ENCODE measurements around the gene CISD2. TPM values are rescaled to one million over a fixed set of nuclear protein-coding genes. Genes with fewer than 3 reads are reported as not detected.
"Not testable (repeated sequence)": the region's sequence is repeated elsewhere in the genome, so short reads cannot be mapped to it uniquely, and the experiment has no call there.

Gene CISD2
- total RNA-seq, 4 donors from 2014 or later, result 6.7 to 22.2 (median 12.9) TPM

DNA sequence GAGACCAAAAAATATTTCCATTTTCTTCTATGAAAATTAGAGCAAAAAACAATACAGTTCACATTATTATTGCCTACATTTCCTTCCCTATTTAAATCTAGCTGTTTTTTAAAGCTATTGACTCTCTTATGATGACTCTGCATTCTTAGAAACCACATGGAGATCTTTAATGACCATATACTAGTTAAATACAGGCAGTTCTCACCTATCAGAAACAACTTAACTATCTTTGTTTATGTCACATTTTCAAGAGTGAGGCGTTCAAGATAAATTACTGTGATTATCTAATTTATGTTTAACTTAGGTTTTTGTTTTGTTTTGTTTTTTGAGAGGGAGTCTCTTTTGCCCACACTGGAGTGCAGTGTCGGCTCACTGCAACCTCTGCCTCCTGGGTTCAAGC is 3.0 kb downstream of the CISD2 start:
- Histone ChIP-seq H3K9me3 (no peaks in the 10 kb centered on the region), H3K27ac (no peak overlapping the region), H3K36me3 (peaks cover 0 to 19% of the 10 kb centered on the region in 2 donors), H3K27me3 (no peaks in the 10 kb centered on the region), H3K4me1 (peaks cover 0 to 30% (median 6%) of the 10 kb centered on the region in 3 donors), H3K4me3 (no peak overlapping the region)
- 42 to 48% methylated on average over 1 to 2 of the region's 2 CpGs for WGBS, 2 donors (ENCODE audit: low coverage in 1 of 2)
- no peak for ATAC-seq
- TF ChIP-seq, protein P1, sequence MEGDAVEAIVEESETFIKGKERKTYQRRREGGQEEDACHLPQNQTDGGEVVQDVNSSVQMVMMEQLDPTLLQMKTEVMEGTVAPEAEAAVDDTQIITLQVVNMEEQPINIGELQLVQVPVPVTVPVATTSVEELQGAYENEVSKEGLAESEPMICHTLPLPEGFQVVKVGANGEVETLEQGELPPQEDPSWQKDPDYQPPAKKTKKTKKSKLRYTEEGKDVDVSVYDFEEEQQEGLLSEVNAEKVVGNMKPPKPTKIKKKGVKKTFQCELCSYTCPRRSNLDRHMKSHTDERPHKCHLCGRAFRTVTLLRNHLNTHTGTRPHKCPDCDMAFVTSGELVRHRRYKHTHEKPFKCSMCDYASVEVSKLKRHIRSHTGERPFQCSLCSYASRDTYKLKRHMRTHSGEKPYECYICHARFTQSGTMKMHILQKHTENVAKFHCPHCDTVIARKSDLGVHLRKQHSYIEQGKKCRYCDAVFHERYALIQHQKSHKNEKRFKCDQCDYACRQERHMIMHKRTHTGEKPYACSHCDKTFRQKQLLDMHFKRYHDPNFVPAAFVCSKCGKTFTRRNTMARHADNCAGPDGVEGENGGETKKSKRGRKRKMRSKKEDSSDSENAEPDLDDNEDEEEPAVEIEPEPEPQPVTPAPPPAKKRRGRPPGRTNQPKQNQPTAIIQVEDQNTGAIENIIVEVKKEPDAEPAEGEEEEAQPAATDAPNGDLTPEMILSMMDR (IDR thresholded peaks at IDR 0.05), result no peak
- TF ChIP-seq POLR2AphosphoS5 (IDR thresholded peaks at IDR 0.05) (no peak), EP300 (IDR thresholded peaks at IDR 0.05) (no peak), POLR2A (IDR thresholded peaks at IDR 0.05) (no peak)

DNA sequence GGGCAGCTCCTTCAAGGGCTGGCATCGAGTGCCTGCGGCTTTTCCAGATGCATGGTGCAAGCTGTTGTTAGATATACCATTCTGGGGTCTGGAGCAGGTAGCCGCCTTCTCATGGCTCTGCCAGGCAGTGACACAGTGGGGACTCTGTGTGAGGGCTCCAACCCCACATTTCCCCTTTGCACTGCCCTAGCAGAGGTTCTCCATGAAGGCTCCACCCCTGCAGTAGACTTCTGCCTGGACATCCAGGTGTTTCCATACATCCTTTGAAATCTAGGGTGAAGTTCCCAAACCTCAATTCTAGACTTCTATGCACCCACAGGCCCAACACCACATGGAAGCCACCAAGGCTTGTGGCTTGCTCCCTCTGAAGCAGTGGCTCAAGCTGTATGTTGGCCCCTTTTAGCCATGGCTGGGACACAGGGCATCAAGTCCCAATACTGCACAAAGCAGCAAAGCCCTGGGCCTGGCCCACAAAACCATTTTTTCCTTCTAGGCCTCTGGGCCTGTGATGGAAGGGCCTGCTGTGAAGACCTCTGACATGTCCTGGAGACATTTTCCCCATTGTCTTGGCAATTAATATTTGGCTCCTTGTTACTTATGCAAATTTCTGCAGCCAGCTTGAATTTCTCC is 8.8 kb downstream of the CISD2 start:
- not testable (repeated sequence) for ATAC-seq, H3K4me1 ChIP-seq, H3K27ac ChIP-seq, H3K27me3 ChIP-seq, H3K4me3 ChIP-seq, H3K9me3 ChIP-seq
- H3K36me3 ChIP-seq, result peaks cover 0 to 20% of the 10 kb centered on the region in 2 donors
- 100% methylated on average over 1 of the region's 3 CpGs; no CpG with 5 or more reads in 1 of the 2 donors for WGBS, 2 donors (ENCODE audit: low coverage in 1 of 2)

DNA sequence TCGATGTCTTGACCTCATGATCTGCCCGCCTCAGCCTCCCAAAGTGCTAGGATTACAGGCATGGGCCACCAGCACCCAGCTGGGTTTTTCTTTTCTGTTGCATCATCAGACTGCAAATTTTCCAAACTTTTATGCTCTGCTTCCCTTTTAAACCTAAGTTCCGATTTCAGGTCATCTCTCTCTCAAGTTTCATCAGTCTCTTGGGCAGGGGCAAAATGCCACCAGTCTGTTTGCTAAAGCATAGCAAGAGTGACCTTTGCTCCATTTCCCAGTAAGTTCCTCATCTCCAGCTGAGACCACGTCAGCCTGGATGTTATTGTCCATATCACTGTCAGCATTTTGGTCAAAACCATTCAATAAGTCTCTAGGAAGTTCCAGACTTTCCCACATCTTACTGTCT is 9.6 kb downstream of the CISD2 start:
- H3K4me1 ChIP-seq, H3K27me3 ChIP-seq, H3K9me3 ChIP-seq, H3K27ac ChIP-seq, H3K4me3 ChIP-seq: not testable (repeated sequence)
- WGBS, 2 donors (ENCODE audit: low coverage in 1 of 2), result 65 to 73% methylated on average over 1 to 4 of the region's 4 CpGs
- peak; percentile 74 for ATAC-seq
- H3K36me3 ChIP-seq, result peaks cover 0 to 20% of the 10 kb centered on the region in 2 donors

DNA sequence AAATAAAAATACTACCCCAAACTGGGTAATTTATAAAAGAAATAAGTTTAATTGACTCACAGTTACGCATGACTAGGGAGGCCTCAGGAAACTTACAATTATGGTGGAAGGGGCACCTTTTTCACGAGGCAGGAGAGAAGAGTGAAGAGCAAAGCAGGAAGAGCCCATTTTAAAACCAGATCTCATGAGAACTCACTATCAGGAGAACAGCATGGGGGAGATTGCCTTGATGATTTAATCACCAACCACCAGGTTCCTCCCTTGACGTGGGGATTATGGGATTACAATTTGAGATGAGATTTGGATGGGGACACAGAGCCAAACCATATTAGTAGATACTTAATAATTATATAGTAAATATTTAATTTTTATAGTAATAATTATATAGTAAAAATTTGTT is 10.1 kb downstream of the CISD2 start:
- H3K27me3 ChIP-seq, result no peaks in the 10 kb centered on the region
- TF ChIP-seq POLR2A (IDR thresholded peaks at IDR 0.05), result no peak
- TF ChIP-seq EP300 (IDR thresholded peaks at IDR 0.05), result no peak
- TF ChIP-seq, protein P1 (IDR thresholded peaks at IDR 0.05), result no peak
- TF ChIP-seq POLR2AphosphoS5 (IDR thresholded peaks at IDR 0.05), result no peak
- no peaks in the 10 kb centered on the region for H3K4me1 ChIP-seq
- no peak overlapping the region for H3K27ac ChIP-seq
- no peak overlapping the region for H3K4me3 ChIP-seq
- 87 to 100% methylated on average over 3 of the region's 3 CpGs for WGBS, 2 donors (ENCODE audit: low coverage in 1 of 2)
- H3K36me3 ChIP-seq, result peaks cover 0 to 20% of the 10 kb centered on the region in 2 donors
- no peak for ATAC-seq
- no peaks in the 10 kb centered on the region for H3K9me3 ChIP-seq

DNA sequence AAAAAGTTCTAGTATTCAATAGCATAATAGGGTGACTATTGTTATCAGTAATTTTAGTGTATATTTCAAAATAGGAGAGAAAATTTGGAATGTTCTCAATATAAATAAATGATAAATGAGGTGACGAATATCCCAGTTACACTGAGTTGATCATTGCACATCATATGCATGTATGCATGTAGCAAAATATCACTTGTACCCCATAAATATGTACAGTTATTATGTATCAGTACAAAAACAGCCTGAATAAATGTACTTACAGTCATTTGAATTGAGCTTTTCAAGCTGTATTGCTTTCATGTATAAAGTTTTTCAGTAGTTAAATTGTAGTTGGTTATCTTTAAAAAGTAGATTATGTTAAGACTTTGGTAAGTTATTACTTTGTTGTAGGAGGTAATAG is 12.6 kb downstream of the CISD2 start:
- 85 to 92% methylated on average over 1 of the region's 1 CpG for WGBS, 2 donors (ENCODE audit: low coverage in 1 of 2)
- TF ChIP-seq, protein P1 (IDR thresholded peaks at IDR 0.05), result no peak
- TF ChIP-seq POLR2A (IDR thresholded peaks at IDR 0.05), result no peak
- TF ChIP-seq POLR2AphosphoS5 (IDR thresholded peaks at IDR 0.05), result no peak
- no peak for TF ChIP-seq EP300 (IDR thresholded peaks at IDR 0.05)
- Histone ChIP-seq H3K27ac (no peak overlapping the region), H3K27me3 (no peaks in the 10 kb centered on the region), H3K4me1 (no peaks in the 10 kb centered on the region), H3K36me3 (peaks cover 0 to 14% of the 10 kb centered on the region in 2 donors), H3K9me3 (no peaks in the 10 kb centered on the region), H3K4me3 (no peak overlapping the region)
- no peak for ATAC-seq

DNA sequence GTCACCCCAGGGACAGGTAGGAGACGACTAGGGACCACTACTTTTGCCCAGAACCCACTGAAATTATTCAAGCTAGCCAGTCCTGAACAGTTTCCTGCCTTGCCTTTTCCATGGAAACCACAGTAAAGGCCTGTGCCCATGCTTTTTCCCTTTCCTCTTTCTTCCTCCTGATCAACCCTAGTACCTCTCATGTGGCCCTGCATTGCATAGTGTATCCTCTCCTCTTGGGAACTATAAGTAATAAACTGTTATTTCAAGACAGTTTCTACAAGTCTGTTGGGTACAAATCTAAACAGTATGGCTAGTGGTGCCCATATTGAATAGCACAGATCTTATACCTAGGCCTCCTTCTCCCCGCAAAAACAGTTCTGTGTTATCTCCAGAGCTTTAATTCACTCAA is 14.5 kb downstream of the CISD2 start:
- ATAC-seq, result no peak
- Histone ChIP-seq H3K27me3 (no peaks in the 10 kb centered on the region), H3K4me1 (no peaks in the 10 kb centered on the region), H3K36me3 (peaks cover 0 to 9% of the 10 kb centered on the region in 2 donors), H3K27ac (no peak overlapping the region), H3K4me3 (no peak overlapping the region), H3K9me3 (no peaks in the 10 kb centered on the region)
- TF ChIP-seq POLR2AphosphoS5 (IDR thresholded peaks at IDR 0.05) (no peak), EP300 (IDR thresholded peaks at IDR 0.05) (no peak), POLR2A (IDR thresholded peaks at IDR 0.05) (no peak)
- TF ChIP-seq, protein P1 (IDR thresholded peaks at IDR 0.05), result no peak
- WGBS, 2 donors (ENCODE audit: low coverage in 1 of 2), result 92 to 93% methylated on average over 2 of the region's 2 CpGs

DNA sequence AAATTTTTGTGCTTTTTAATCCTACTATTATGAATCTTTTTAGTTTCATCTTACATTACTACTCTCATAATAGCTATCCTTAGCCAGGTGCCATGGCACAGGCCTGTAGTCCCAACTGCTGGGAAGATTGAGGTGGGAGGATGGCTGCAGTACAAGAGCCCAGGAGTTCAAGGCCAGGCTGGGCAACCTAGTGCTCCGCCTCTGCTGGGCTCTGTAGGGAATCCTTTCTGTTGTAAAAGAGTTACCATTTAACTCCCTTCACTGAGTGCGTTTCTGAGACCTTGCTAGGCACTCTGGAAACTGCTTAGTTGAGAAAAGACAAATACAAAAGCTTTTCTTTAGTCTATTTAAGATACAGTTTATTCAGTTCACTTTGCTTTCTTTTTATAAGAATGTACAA is 19.8 kb downstream of the CISD2 start:
- H3K27ac ChIP-seq, H3K27me3 ChIP-seq, H3K4me1 ChIP-seq, H3K9me3 ChIP-seq, H3K36me3 ChIP-seq, ATAC-seq, H3K4me3 ChIP-seq: not testable (repeated sequence)
- 92% methylated on average over 2 of the region's 2 CpGs; no CpG with 5 or more reads in 1 of the 2 donors for WGBS, 2 donors (ENCODE audit: low coverage in 1 of 2)

DNA sequence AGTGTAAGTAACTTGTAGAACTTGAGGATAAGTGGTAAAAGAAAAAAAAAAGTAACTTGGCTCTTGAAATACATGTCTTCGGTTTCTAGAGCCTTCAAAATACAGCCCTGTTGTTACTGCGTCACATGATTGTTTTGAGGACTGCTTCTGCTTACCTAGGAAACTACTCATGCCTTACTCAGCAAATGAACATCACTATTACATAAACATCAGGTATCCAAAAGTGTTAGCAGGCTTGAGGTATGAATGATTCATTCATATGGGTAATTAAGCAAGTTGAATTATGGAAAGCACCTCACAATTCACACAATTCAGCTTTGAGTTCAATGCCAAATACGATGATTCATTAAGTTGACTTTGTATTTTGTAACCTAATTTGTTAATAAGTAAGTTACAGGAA is 21.1 kb downstream of the CISD2 start:
- WGBS, 2 donors (ENCODE audit: low coverage in 1 of 2), result 57 to 90% methylated on average over 2 to 3 of the region's 3 CpGs
- not testable (repeated sequence) for ATAC-seq

DNA sequence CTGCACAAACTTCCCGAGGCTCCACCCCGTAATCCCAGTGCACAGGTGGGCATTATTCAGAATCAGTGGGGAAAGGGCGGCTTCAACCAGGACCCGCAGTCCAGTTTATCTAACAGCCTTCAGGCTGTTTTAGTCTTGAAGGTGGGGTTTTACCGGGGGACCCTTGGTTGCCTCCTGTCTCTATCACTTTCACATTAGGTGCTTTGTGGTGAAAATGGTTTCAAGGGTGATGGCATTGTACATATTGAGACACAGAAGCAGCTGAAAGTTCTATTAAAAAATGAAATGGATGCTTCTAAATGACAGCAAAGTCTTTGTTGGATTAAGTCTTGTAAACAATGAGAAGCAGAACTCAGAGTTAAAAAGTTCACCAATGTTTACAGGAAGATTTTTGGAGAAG is 27.8 kb downstream of the CISD2 start:
- not testable (repeated sequence) for H3K36me3 ChIP-seq, ATAC-seq
- WGBS, 2 donors (ENCODE audit: low coverage in 1 of 2), result 92% methylated on average over 5 of the region's 5 CpGs; no CpG with 5 or more reads in 1 of the 2 donors

More for the DNA sequence above, 21.1 kb downstream of the CISD2 start:
- H3K27ac ChIP-seq, H3K4me3 ChIP-seq, H3K27me3 ChIP-seq, H3K9me3 ChIP-seq, H3K36me3 ChIP-seq, H3K4me1 ChIP-seq: not testable (repeated sequence)

More for the DNA sequence above, 27.8 kb downstream of the CISD2 start:
- not testable (repeated sequence) for H3K27ac ChIP-seq, H3K4me3 ChIP-seq, H3K4me1 ChIP-seq, H3K27me3 ChIP-seq, H3K9me3 ChIP-seq
